Left lung (tissue), 10 donors: ENCODE data around the gene ZMYM2. TPM values are rescaled to one million over a fixed set of nuclear protein-coding genes. Genes with fewer than 3 reads are reported as not detected.

Source experiments
- ATAC-seq: fragments of 200-7000 bp; cut with Tn5 transposase; one replicate; pipeline ENCODE4 v1.9.1; 2020; ENCODE audit warnings: moderate library complexity
- DNase-seq, 4 donors: peaks; one replicate each; pipeline ENCODE4 v3.0.0-alpha.2; 2013 to 2020
- H3K27ac ChIP-seq, 2 donors: fragments of 200-600 bp; sonication (generic) in 1 of 2; one replicate each; pipeline versions ENCODE4 v1.5.0 to v1.8.0; 2020 to 2021
- H3K27me3 ChIP-seq, 2 donors: fragments of 200-600 bp; sonication (generic) in 1 of 2; one replicate each; pipeline versions ENCODE4 v1.5.0 to v1.8.0; 2020 to 2021
- H3K36me3 ChIP-seq, 2 donors: fragments of 200-600 bp; sonication (generic) in 1 of 2; one replicate each; pipeline versions ENCODE4 v1.5.0 to v1.8.0; 2020 to 2021
- H3K4me1 ChIP-seq, 2 donors: fragments of 200-600 bp; one replicate each; pipeline ENCODE4 v1.8.0; 2021
- H3K4me3 ChIP-seq, 2 donors: fragments of 200-600 bp; sonication (generic) in 1 of 2; one replicate each; pipeline versions ENCODE4 v1.5.0 to v1.8.0; 2020 to 2021; ENCODE audit warnings: mild to moderate bottlenecking in 1 of 2
- H3K9me3 ChIP-seq, 2 donors: fragments of 200-600 bp; sonication (generic) in 1 of 2; one replicate each; pipeline versions ENCODE4 v1.5.0 to v1.8.0; 2020 to 2021
- CTCF ChIP-seq, 2 donors: fragments of 200-600 bp; sonication (generic) in 1 of 2; IDR thresholded peaks; one replicate each; pipeline versions ENCODE4 v1.5.0 to v1.8.0; 2021; ENCODE audit warnings: antibody characterized with exemption in 2 of 2
- intact Hi-C, 2 donors: fragments of 100-400 bp; cut with DNase I; formaldehyde crosslinking; loops; one replicate each; pipeline versions ENCODE4 v1.11.2 to v1.14.2; 2022
- polyA plus RNA-seq, 6 donors: library from polyadenylated mRNA; unstranded; fragments of 120-200 nt; gene quantifications; one replicate each; pipeline ENCODE4 v1.2.1, GENCODE V29; 2013; ENCODE audit not compliant: insufficient read length in 6 of 6
- total RNA-seq, 2 donors: library from RNA; stranded (reverse); fragmentation: NEBNext Ultra II Directional; extraction: Animal tissue kit (Norgen Biotek cat#: 25700); gene quantifications; one replicate each; pipeline ENCODE4 v1.2.1, GENCODE V29; 2021
- donor health status: DM: no; HTN: yes; CAD: no.
- donor health status: DM: no; HTN: no; CAD: no.

Gene ZMYM2
- total and polyA plus RNA-seq, 8 donors = 64.8 to 153 (median 122) TPM

DNA sequence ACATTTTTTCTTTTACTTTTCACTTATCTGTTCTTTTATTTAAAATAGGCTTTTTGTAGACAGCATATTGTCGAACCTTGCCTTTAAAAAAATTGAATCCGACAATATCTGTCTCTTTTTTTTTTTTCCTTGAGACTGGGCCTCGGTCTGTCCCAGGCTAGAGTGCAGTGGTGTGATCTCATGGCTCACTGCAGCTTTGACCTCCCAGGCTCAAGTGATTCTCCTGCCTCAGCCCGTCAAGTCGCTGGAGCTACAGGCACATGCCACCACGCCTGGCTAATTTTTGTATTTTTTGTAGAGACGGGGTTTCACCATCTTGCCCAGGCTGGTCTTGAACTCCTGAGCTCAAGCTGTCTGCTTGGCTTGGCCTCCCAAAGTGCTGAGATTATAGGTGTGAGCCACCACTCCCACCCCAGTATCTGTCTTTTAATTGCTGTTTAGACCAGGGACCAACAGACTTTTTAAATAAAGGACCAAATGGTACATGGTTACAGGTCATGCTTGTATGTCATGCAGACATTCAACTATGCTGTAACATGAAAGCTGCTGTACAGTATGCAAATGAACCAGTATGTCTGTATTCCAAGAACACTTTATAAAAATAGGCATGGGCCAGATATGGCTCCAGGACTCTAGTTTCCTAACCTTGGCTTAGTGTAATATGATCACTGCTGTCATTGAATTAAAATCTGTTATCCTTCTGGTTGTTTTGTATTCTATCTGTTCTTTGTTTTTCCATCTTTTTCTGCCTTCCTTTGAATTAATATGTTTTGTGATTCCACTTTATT, 122.0 kb downstream of the ZMYM2 start:
- no peak overlapping the region for H3K27ac ChIP-seq
- H3K36me3 ChIP-seq = peaks cover 0 to 55% of the 10 kb centered on the region in 2 donors
- DNase-seq (no peak), ATAC-seq (no peak)
- H3K27me3 ChIP-seq = no peaks in the 10 kb centered on the region
- no peak for TF ChIP-seq CTCF (IDR thresholded peaks at IDR 0.05)
- no peaks in the 10 kb centered on the region for H3K9me3 ChIP-seq
- no peak overlapping the region for H3K4me3 ChIP-seq
- intact Hi-C loops = no loop called here
- no peaks in the 10 kb centered on the region for H3K4me1 ChIP-seq

GRCh38 chr13:20090349-20090748, 131.8 kb downstream of the ZMYM2 start:
- Histone ChIP-seq H3K4me1 (no peaks in the 10 kb centered on the region), H3K9me3 (no peaks in the 10 kb centered on the region), H3K27ac (no peak overlapping the region), H3K27me3 (peaks cover 0 to 4% of the 10 kb centered on the region in 2 donors), H3K4me3 (no peak overlapping the region), H3K36me3 (peaks cover 0 to 18% of the 10 kb centered on the region in 2 donors)
- intact Hi-C loops = no loop called here
- DNase-seq = no peak
- TF ChIP-seq CTCF (IDR thresholded peaks at IDR 0.05) = no peak
- peak; percentile 62 for ATAC-seq

DNA sequence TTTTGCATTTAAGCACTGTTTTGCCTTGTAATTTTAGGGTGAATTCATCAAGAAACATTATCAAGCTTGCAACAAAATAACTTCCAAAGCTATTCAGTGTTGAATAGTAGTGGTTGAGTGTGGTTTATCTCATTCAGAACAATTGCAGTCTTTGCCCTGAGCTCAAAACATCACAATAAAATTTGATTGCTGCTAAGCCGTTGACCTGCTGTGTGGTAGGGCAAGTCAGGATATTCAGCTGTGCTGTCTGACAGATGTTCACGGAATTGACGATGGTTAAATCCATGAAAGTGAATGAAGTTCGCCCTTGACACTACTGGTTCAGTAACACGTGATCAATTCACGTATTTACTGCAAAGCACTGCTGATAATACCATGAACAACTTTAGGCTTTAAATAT, 135.4 kb downstream of the ZMYM2 start:
- ATAC-seq (no peak), DNase-seq (no peak)
- no peak for TF ChIP-seq CTCF (IDR thresholded peaks at IDR 0.05)
- peaks cover 3 to 32% of the 10 kb centered on the region in 2 donors for H3K27me3 ChIP-seq
- no peak overlapping the region for H3K4me3 ChIP-seq
- H3K27ac ChIP-seq = no peak overlapping the region
- no peaks in the 10 kb centered on the region for H3K4me1 ChIP-seq
- H3K9me3 ChIP-seq = no peaks in the 10 kb centered on the region
- H3K36me3 ChIP-seq = no peaks in the 10 kb centered on the region
- intact Hi-C loops = no loop called here

DNA sequence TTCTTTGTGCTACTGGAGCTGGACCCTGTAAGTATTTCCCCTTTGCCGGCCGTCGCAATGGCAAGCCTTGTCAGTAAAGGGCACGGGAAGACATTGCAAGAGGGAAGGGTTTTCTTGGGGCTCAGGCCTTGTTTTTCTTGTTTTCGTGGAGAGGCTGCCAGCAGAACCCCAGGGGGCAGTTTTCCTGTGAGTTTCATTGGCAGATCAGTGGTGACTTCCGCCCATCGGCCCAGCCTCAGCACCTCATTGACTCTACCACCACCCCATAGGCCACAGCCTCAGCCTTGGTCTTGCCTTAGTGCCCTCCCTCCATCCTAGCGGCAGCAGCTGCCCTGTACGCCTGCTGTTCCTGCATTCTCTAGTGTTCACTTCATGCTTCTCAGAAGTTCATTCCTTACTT, 140.8 kb downstream of the ZMYM2 start:
- no peak for DNase-seq
- H3K27me3 ChIP-seq = peaks cover 3 to 72% of the 10 kb centered on the region in 2 donors
- no peaks in the 10 kb centered on the region for H3K36me3 ChIP-seq
- H3K4me3 ChIP-seq = no peak overlapping the region
- no peak for ATAC-seq
- no peaks in the 10 kb centered on the region for H3K9me3 ChIP-seq
- H3K27ac ChIP-seq = no peak overlapping the region
- no peak for TF ChIP-seq CTCF (IDR thresholded peaks at IDR 0.05)
- no peaks in the 10 kb centered on the region for H3K4me1 ChIP-seq
- intact Hi-C loops = no loop called here

DNA sequence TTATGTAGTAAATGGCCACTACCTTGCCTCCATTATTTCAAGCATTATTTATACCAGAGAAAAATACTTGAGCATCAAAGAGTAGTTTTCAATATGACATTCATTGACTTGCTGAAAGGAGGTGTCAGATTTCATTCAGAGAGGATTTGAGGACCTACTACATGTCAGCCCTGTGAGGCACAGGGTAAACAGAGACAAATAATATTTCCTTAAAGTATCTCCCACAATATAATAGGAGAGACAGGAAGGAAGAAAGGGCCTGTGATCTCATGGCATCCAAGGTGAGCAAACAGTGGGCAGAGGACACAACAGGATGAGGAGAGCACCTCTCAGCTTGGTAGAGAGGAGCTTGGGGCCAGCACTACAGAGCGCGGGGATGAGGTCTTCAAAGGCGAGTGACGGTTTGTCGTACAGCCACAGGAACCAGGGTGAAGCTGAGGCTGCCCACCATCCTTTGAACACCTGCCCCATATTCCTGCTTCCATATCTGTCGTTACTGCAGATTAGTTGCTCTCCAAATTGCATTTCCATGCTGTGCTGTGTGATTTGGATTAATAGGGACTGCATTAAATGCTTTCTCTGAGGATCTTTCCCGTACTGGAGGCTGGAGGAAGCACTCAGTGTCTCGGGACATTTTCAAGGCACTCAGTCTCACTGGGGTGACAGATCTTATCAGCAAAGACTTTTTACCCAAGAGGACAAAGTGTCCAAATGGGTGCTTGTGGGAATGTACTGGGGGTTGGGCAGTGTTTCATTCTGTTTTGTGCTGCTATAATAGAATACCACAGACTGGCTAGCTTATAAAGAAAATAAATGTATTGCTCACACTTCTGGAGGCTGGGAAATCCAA, 143.2 kb downstream of the ZMYM2 start:
- no peak for DNase-seq
- peaks cover 3 to 60% of the 10 kb centered on the region in 2 donors for H3K27me3 ChIP-seq
- H3K36me3 ChIP-seq = no peaks in the 10 kb centered on the region
- no peak overlapping the region for H3K4me3 ChIP-seq
- H3K9me3 ChIP-seq = no peaks in the 10 kb centered on the region
- no peaks in the 10 kb centered on the region for H3K4me1 ChIP-seq
- TF ChIP-seq CTCF (IDR thresholded peaks at IDR 0.05) = no peak
- peak; percentile 55 for ATAC-seq
- intact Hi-C loops = no loop called here
- no peak overlapping the region for H3K27ac ChIP-seq
